Activated CD4-positive, alpha-beta T cell treated with anti-CD3 and anti-CD28 coated beads, Interleukin-2, amount 50 U/mL, for 1 hour (primary cell): Measurements from ENCODE around the gene COLQ.
"Not testable (repeated sequence)": the region's sequence is repeated elsewhere in the genome, so short reads cannot be mapped to it uniquely, and the experiment has no call there.

Experiments
- DNase-seq: peaks from one replicate; pipeline ENCODE4 v3.0.0-alpha.2; 2020

The COLQ gene

GRCh38 chr3:15486979-15487378, 34.5 kb downstream of the COLQ start:
- no peak for DNase-seq

- no peak for DNase-seq
Measured at GRCh38 chr3:15486020-15486419, 35.5 kb downstream of the COLQ start.

- DNase-seq, result not testable (repeated sequence)
Measured at GRCh38 chr3:15484551-15484950, 37.0 kb downstream of the COLQ start.

GRCh38 chr3:15479400-15480224, 41.9 kb downstream of the COLQ start:
- DNase-seq, result no peak

- DNase-seq, result no peak
Measured at GRCh38 chr3:15478640-15478979, 42.9 kb downstream of the COLQ start.

- DNase-seq, result no peak
Measured at GRCh38 chr3:15477951-15478639, 43.4 kb downstream of the COLQ start.

GRCh38 chr3:15476378-15476777, 45.1 kb downstream of the COLQ start:
- no peak for DNase-seq

- DNase-seq, result no peak
Measured at GRCh38 chr3:15475161-15475560, 46.3 kb downstream of the COLQ start.

GRCh38 chr3:15471861-15472260, 49.6 kb downstream of the COLQ start:
- no peak for DNase-seq

GRCh38 chr3:15470849-15471248, 50.7 kb downstream of the COLQ start:
- DNase-seq, result no peak

GRCh38 chr3:15470261-15470660, 51.2 kb downstream of the COLQ start:
- DNase-seq, result no peak

GRCh38 chr3:15467227-15468181, 54.0 kb downstream of the COLQ start:
- DNase-seq, result no peak

- DNase-seq, result no peak
Measured at GRCh38 chr3:15465876-15466585, 55.5 kb downstream of the COLQ start.

GRCh38 chr3:15462451-15462850, 59.1 kb downstream of the COLQ start:
- DNase-seq, result no peak

- no peak for DNase-seq
Measured at GRCh38 chr3:15460891-15461531, 60.5 kb downstream of the COLQ start.

- DNase-seq, result no peak
Measured at GRCh38 chr3:15458212-15458780, 63.2 kb downstream of the COLQ start.

- not testable (repeated sequence) for DNase-seq
Measured at GRCh38 chr3:15456915-15457314, 64.6 kb downstream of the COLQ start.

GRCh38 chr3:15456321-15456720, 65.2 kb downstream of the COLQ start:
- DNase-seq, result no peak

- DNase-seq, result no peak
Measured at GRCh38 chr3:15455756-15456155, 65.8 kb downstream of the COLQ start.

GRCh38 chr3:15454965-15455364, 66.5 kb downstream of the COLQ start:
- DNase-seq, result no peak

GRCh38 chr3:15453991-15454625, 67.4 kb downstream of the COLQ start:
- DNase-seq, result no peak
